ENCODE results near the gene HRCT1.

HRCT1 gene

GRCh38 chr9:35914301-35914807, 8.4 kb downstream of the HRCT1 start:
- POLR2A ChIA-PET, result no interaction called here
- DNase-seq (ENCODE audit: extremely low spot score), result no peak
- CTCF ChIA-PET, result interaction anchor here (1.1 kb wide), 1 partner anchor 9 kb away, joined by 3 read pairs; no protein-coding TSS in a partner anchor
- no peak for TF ChIP-seq CTCF (IDR thresholded peaks at IDR 0.05; ENCODE audit: control extremely low read depth, extremely low read depth, low read depth, missing control alignments)

- ChIA-PET POLR2A (no interaction called here), CTCF (interaction anchor here (1.1 kb wide), 1 partner anchor 11 kb away, joined by 3 read pairs; no protein-coding TSS in a partner anchor)
- no peak for DNase-seq (ENCODE audit: extremely low spot score)
- TF ChIP-seq CTCF (IDR thresholded peaks at IDR 0.05; ENCODE audit: control extremely low read depth, extremely low read depth, low read depth, missing control alignments), result no peak
These were observed 9.8 kb downstream of the HRCT1 start for GRCh38 chr9:35915681-35916294.

- DNase-seq (ENCODE audit: extremely low spot score), result no peak
- CTCF ChIA-PET, result interaction anchor here (0.9 to 2.8 kb wide), 2 partner anchors 14 to 35 kb away, joined by 3 to 10 read pairs; no protein-coding TSS in a partner anchor
- POLR2A ChIA-PET, result no interaction called here
- no peak for TF ChIP-seq CTCF (IDR thresholded peaks at IDR 0.05; ENCODE audit: control extremely low read depth, extremely low read depth, low read depth, missing control alignments)
These were observed 11.3 kb downstream of the HRCT1 start for GRCh38 chr9:35917261-35917660.

GRCh38 chr9:35918780-35919179, 12.8 kb downstream of the HRCT1 start:
- no peak for TF ChIP-seq CTCF (IDR thresholded peaks at IDR 0.05; ENCODE audit: control extremely low read depth, extremely low read depth, low read depth, missing control alignments)
- DNase-seq (ENCODE audit: extremely low spot score), result no peak
- ChIA-PET CTCF (interaction anchor here (2.2 to 2.8 kb wide), 2 partner anchors 15 to 37 kb away, joined by 10 to 11 read pairs; no protein-coding TSS in a partner anchor), POLR2A (no interaction called here)

GRCh38 chr9:35919212-35920008, 13.4 kb downstream of the HRCT1 start:
- ChIA-PET POLR2A (no interaction called here), CTCF (interaction anchor here (1.2 to 2.8 kb wide), 5 partner anchors 12 to 110 kb away, joined by 3 to 11 read pairs (median 4); no protein-coding TSS in a partner anchor)
- DNase-seq (ENCODE audit: extremely low spot score), result no peak
- no peak for TF ChIP-seq CTCF (IDR thresholded peaks at IDR 0.05; ENCODE audit: control extremely low read depth, extremely low read depth, low read depth, missing control alignments)

- no peak for TF ChIP-seq CTCF (IDR thresholded peaks at IDR 0.05; ENCODE audit: control extremely low read depth, extremely low read depth, low read depth, missing control alignments)
- POLR2A ChIA-PET, result no interaction called here
- DNase-seq (ENCODE audit: extremely low spot score), result no peak
- CTCF ChIA-PET, result interaction anchor here (1.0 to 2.8 kb wide), 7 partner anchors 11 to 109 kb away, joined by 3 to 11 read pairs (median 4); no protein-coding TSS in a partner anchor
These were observed 14.1 kb downstream of the HRCT1 start for GRCh38 chr9:35920051-35920620.
